Kidney (tissue), 14 donors: ENCODE measurements around the gene HNRNPUL1. TPM values are rescaled to one million over a fixed set of nuclear protein-coding genes. Genes with fewer than 3 reads are reported as not detected.

Source experiments
- DNase-seq, 5 donors: peaks; one replicate each; pipeline ENCODE4 v3.0.0-alpha.2; 2013 to 2020
- FAIRE-seq: peaks from 2 replicates; lab custom pipeline; 2012; peaks lifted over from hg19 to GRCh38; lab: Jason Lieb, UNC
- H3K27ac ChIP-seq, 2 donors: one replicate each; pipeline ENCODE4 v1.7.0; 2013; ENCODE audit warnings: low read depth in 2 of 2, low read length in 2 of 2, inconsistent platforms in 1 of 2
- H3K27me3 ChIP-seq: one replicate; pipeline ENCODE4 v1.7.1; 2013; ENCODE audit warnings: low read length, inconsistent platforms; ENCODE audit not compliant: control insufficient read depth, insufficient read depth
- H3K36me3 ChIP-seq, 3 donors: one replicate each; pipeline versions ENCODE4 v1.7.0 to v1.7.1; 2013; ENCODE audit warnings: low read length in 3 of 3, control low read depth in 1 of 3, inconsistent platforms in 1 of 3; ENCODE audit not compliant: insufficient read depth in 3 of 3, control insufficient read depth in 2 of 3
- H3K4me1 ChIP-seq, 3 donors: one replicate each; pipeline versions ENCODE4 v1.7.0 to v1.7.1; 2013; ENCODE audit warnings: low read length in 3 of 3, inconsistent platforms in 1 of 3, low read depth in 1 of 3; ENCODE audit not compliant: control insufficient read depth in 2 of 3, insufficient read depth in 2 of 3
- H3K4me3 ChIP-seq, 3 donors: one replicate each; pipeline versions ENCODE4 v1.7.0 to v1.8.1; 2013; ENCODE audit warnings: low read length in 3 of 3, control low read depth in 1 of 3, inconsistent platforms in 1 of 3
- H3K9ac ChIP-seq, 3 donors: one replicate each; pipeline versions ENCODE4 v1.7.0 to v1.7.1; 2013; ENCODE audit warnings: low read length in 3 of 3, control low read depth in 1 of 3, inconsistent platforms in 1 of 3
- H3K9me3 ChIP-seq, 3 donors: one replicate each; pipeline versions ENCODE4 v1.7.0 to v1.7.1; 2013; ENCODE audit warnings: low read length in 3 of 3, control low read depth in 1 of 3, inconsistent platforms in 1 of 3; ENCODE audit not compliant: control insufficient read depth in 2 of 3, insufficient read depth in 1 of 3
- intact Hi-C: fragments of 100-400 bp; cut with DNase I; formaldehyde crosslinking; loops from one replicate; pipeline ENCODE4 v1.11.1; 2022
- polyA plus RNA-seq: library from polyadenylated mRNA; stranded (reverse); fragments of 350-450 nt; fragmentation: Illumina TruSeq; extraction: RNeasy Lipid Tissue Mini Kit (QIAGEN cat#74804); gene quantifications from one replicate; pipeline ENCODE4 v1.2.3, GENCODE V29; 2014; ENCODE audit warnings: low read depth, low replicate concordance; ENCODE audit not compliant: insufficient read depth
- total RNA-seq: library from RNA; stranded (reverse); fragmentation: NEBNext Ultra II Directional; extraction: Animal tissue kit (Norgen Biotek cat#: 25700); gene quantifications from one replicate; pipeline ENCODE4 v1.2.1, GENCODE V29; 2021
- TF ChIP-seq, protein P1 (sequence below): IDR thresholded peaks from 3 replicates; pipeline ENCODE4 v1.5.1; 2012; ENCODE audit warnings: mild to moderate bottlenecking, moderate library complexity, borderline replicate concordance; ENCODE audit not compliant: insufficient read depth; ENCODE audit errors: extremely low read depth
- donor health status: control.
- donor health status: control.
- donor health status: control.
- donor health status: control.
- donor health status: control.
- donor health status: DM: yes; HTN: yes; CAD: no.
- donor health status: Normal renal cell carcinoma (clear cell type).

The HNRNPUL1 gene
- total and polyA plus RNA-seq, 2 donors from 2014 or later, result 51.0 to 182 TPM

- FAIRE-seq (no peak), DNase-seq (no peak)
- H3K27me3 ChIP-seq, result no peaks in the 10 kb centered on the region
- H3K4me1 ChIP-seq, result peaks cover 0 to 14% (median 1%) of the 10 kb centered on the region in 3 donors
- TF ChIP-seq, protein P1, sequence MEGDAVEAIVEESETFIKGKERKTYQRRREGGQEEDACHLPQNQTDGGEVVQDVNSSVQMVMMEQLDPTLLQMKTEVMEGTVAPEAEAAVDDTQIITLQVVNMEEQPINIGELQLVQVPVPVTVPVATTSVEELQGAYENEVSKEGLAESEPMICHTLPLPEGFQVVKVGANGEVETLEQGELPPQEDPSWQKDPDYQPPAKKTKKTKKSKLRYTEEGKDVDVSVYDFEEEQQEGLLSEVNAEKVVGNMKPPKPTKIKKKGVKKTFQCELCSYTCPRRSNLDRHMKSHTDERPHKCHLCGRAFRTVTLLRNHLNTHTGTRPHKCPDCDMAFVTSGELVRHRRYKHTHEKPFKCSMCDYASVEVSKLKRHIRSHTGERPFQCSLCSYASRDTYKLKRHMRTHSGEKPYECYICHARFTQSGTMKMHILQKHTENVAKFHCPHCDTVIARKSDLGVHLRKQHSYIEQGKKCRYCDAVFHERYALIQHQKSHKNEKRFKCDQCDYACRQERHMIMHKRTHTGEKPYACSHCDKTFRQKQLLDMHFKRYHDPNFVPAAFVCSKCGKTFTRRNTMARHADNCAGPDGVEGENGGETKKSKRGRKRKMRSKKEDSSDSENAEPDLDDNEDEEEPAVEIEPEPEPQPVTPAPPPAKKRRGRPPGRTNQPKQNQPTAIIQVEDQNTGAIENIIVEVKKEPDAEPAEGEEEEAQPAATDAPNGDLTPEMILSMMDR, result no peak
- intact Hi-C loops, result no loop called here
- H3K4me3 ChIP-seq, result no peak overlapping the region
- no peak overlapping the region for H3K9ac ChIP-seq
- H3K36me3 ChIP-seq, result peaks cover 15 to 74% (median 56%) of the 10 kb centered on the region in 3 donors
- H3K27ac ChIP-seq, result no peak overlapping the region
- H3K9me3 ChIP-seq, result no peaks in the 10 kb centered on the region
Observed at GRCh38 chr19:41302624-41303351, 38.6 kb downstream of the HNRNPUL1 start.

GRCh38 chr19:41303954-41304353, 39.8 kb downstream of the HNRNPUL1 start:
- Histone ChIP-seq H3K27ac (no peak overlapping the region), H3K27me3 (no peaks in the 10 kb centered on the region), H3K36me3 (peaks cover 12 to 64% (median 47%) of the 10 kb centered on the region in 3 donors), H3K4me1 (peaks cover 0 to 13% (median 5%) of the 10 kb centered on the region in 3 donors), H3K4me3 (no peak overlapping the region), H3K9ac (no peak overlapping the region), H3K9me3 (no peaks in the 10 kb centered on the region)
- FAIRE-seq (no peak), DNase-seq (no peak)
- TF ChIP-seq, protein P1, result no peak
- intact Hi-C loops, result no loop called here

- intact Hi-C loops, result no loop called here
- no peak overlapping the region for H3K27ac ChIP-seq
Observed at GRCh38 chr19:41304706-41305483, 40.7 kb downstream of the HNRNPUL1 start.

More at GRCh38 chr19:41304706-41305483, 40.7 kb downstream of the HNRNPUL1 start:
- TF ChIP-seq, protein P1, result no peak
- no peaks in the 10 kb centered on the region for H3K9me3 ChIP-seq
- H3K36me3 ChIP-seq, result peaks cover 12 to 58% (median 43%) of the 10 kb centered on the region in 3 donors
- FAIRE-seq (no peak), DNase-seq (no peak)
- H3K27me3 ChIP-seq, result no peaks in the 10 kb centered on the region
- H3K4me3 ChIP-seq, result no peak overlapping the region
- H3K9ac ChIP-seq, result no peak overlapping the region
- peaks cover 0 to 14% (median 9%) of the 10 kb centered on the region in 3 donors for H3K4me1 ChIP-seq
